Panc1 (cell line): Measurements from ENCODE around the gene OSBPL10. TPM values are rescaled to one million over a fixed set of nuclear protein-coding genes. Genes with fewer than 3 reads are reported as not detected.

Source experiments
- ATAC-seq: fragments of 200-7000 bp; cut with Tn5 transposase; 2 replicates; pipeline ENCODE4 v1.9.1; 2020; ENCODE audit warnings: mild to moderate bottlenecking, moderate library complexity
- BruUV-seq: library from RNA; stranded (reverse); fragments of 400-500 nt; replicated peaks from 2 replicates; lab custom pipeline; 2021; lab: Mats Ljungman, UMichigan
- CTCF ChIA-PET: fragments of 300-600 bp; sonication (Branson Sonifier 250); formaldehyde crosslinking; loops from one replicate; lab custom pipeline; 2022; ENCODE audit warnings: antibody characterized with exemption; lab: Charles Lee
- POLR2A ChIA-PET: fragments of 300-600 bp; sonication (Branson Sonifier 250); formaldehyde crosslinking; loops from one replicate; lab custom pipeline; 2022; ENCODE audit warnings: antibody characterized with exemption; lab: Charles Lee
- DNase-seq: peaks from one replicate; pipeline ENCODE4 v3.0.0-alpha.2; 2010; ENCODE audit warnings: low read depth, low spot score
- H3K27ac ChIP-seq: 2 replicates; pipeline ENCODE4 v1.5.1; 2011; ENCODE audit warnings: mild to moderate bottlenecking, low read length, inconsistent platforms
- H3K27me3 ChIP-seq: fragments of 200-500 bp; sonication (Bioruptor generic); 2 replicates; pipeline ENCODE4 v1.6.0; 2014; ENCODE audit warnings: low read length, inconsistent platforms; ENCODE audit not compliant: control insufficient read depth, insufficient read depth
- H3K36me3 ChIP-seq: fragments of 200-500 bp; sonication (Bioruptor generic); 2 replicates; pipeline ENCODE4 v1.5.1; 2014; ENCODE audit warnings: inconsistent platforms, mild to moderate bottlenecking, low read length, moderate library complexity; ENCODE audit not compliant: control insufficient read depth, insufficient read depth
- H3K4me1 ChIP-seq: 2 replicates; pipeline ENCODE4 v1.5.1; 2011; ENCODE audit warnings: inconsistent platforms, mild to moderate bottlenecking, low read length, moderate library complexity; ENCODE audit not compliant: control insufficient read depth, insufficient read depth
- H3K4me3 ChIP-seq, 2 experiments: 2 replicates each; pipeline ENCODE4 v1.5.1; 2011 to 2012; ENCODE audit warnings: low read depth in 2 of 2, low read length in 2 of 2, mild to moderate bottlenecking in 2 of 2, inconsistent platforms in 1 of 2, moderate library complexity in 1 of 2
- H3K9me3 ChIP-seq: fragments of 200-500 bp; sonication (Bioruptor generic); 2 replicates; pipeline ENCODE4 v1.5.1; 2014; ENCODE audit warnings: low read depth, mild to moderate bottlenecking, inconsistent platforms, low read length, moderate library complexity; ENCODE audit not compliant: control insufficient read depth, insufficient read depth
- POLR2AphosphoS5 ChIP-seq: IDR thresholded peaks from 2 replicates; pipeline ENCODE4 v1.6.1; 2012; ENCODE audit warnings: mild to moderate bottlenecking, low read depth, low read length, moderate library complexity
- SIN3A ChIP-seq: IDR thresholded peaks from 2 replicates; pipeline ENCODE4 v1.6.1; 2012; ENCODE audit warnings: low read depth, mild to moderate bottlenecking, low read length, moderate library complexity, borderline replicate concordance; ENCODE audit not compliant: insufficient read depth
- TCF7L2 ChIP-seq: IDR thresholded peaks from 2 replicates; pipeline ENCODE4 v1.6.1; 2011; ENCODE audit warnings: mild to moderate bottlenecking, low read depth, low read length, inconsistent platforms
- in situ Hi-C: cut with HindIII; loops from 2 replicates; pipeline ENCODE4 v1.10.0; 2016; ENCODE audit warnings: low sequenced_read_pairs, low pct_unique_long_range_greater_than_20kb
- intact Hi-C: fragments of 100-400 bp; cut with micrococcal nuclease; formaldehyde crosslinking; loops from one replicate; pipeline ENCODE4 v1.10.0; 2022; ENCODE audit not compliant: unreplicated experiment
- total RNA-seq: library from RNA; stranded (reverse); gene quantifications from one replicate; pipeline ENCODE4 v1.2.1, GENCODE V29; 2021; ENCODE audit not compliant: unreplicated experiment
- TF ChIP-seq, protein P1 (sequence below): fragments of 450-650 bp; IDR thresholded peaks from 2 replicates; pipeline ENCODE4 v1.5.1; 2017; ENCODE audit warnings: mild to moderate bottlenecking
- TF ChIP-seq, protein P2 (sequence below), 2 experiments: IDR thresholded peaks; 2 replicates each; pipeline ENCODE4 v1.6.1; 2011 to 2012; ENCODE audit warnings: low read depth in 2 of 2, control low read depth in 1 of 2, low read length in 1 of 2, mild to moderate bottlenecking in 1 of 2, moderate library complexity in 1 of 2; ENCODE audit not compliant: insufficient read depth in 1 of 2

OSBPL10 gene
- total RNA-seq, 1 experiment from 2014 or later = 88.1 TPM

DNA sequence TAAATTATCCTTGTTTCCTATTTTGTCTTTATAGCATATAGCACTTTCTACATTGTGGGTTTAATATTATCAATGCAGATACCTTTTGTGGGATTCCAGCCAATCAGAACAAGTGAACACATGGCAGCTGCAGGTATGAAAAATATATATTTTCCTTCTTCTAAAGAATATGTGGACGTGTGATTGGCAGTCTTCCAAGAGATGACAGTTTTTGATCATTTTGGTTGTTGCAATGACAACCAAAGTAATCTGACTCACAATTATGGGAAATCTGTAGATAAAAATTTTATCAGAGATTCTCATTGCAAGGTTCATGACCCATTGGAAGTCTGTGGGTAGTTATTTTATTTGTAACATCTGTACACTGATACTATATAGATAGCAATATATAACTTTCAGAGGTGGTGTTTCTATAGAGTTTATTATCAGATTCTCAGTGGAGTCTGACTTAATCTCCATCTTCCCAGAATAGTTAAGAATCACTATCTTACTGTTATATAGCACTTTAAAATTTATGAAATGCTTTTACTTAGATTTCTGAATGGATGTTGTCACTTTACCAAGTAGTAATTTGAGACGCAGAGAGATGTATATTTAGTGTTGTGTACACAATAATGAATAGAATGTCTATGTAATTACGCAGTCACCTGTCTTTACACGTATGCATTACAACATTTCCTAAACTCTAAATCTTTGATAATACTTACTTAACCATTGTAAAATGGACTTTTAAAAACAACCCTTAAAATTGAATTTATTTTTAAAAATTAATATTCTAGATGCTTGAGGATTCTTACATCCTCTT is 365.8 kb downstream of the OSBPL10 start:
- intact Hi-C loops = no loop called here

DNA sequence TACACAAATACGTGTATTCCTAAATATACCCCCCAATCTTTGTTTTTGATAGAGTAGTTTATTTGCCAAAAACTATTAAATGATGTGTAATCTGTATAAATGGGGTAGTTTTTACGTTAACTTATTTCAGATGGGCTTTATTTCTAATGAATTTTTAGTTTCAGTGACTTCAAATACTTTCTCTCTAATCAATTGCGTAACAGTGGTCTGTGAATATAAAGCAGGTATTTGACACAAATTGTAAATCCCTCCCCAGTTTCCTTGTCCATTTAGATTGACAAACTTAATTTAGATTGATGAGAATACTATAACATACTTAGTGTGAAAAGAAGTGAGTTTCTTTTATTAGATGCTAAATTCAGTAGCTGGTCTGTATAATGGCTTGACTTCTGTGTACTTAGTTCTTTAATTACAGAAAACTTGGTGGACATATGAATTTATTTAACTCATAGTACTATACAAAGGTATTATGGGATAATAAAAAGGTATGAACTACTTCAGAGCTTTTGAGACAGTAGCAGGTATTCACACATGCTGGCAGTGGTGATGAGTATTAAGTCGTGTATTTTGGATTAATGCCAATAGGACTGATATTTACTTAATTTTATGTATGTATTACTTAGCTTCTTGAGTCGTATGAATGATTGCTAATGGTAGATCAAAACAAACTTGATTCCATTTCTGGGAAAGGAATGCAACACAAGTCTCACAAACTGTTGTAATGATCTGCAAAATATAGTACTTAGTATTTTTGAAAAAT is 366.7 kb downstream of the OSBPL10 start:
- BruUV-seq = no TSS peak
- intact Hi-C loops = no loop called here
- no peak overlapping the region for H3K4me3 ChIP-seq
- no peak for ATAC-seq
- no peaks in the 10 kb centered on the region for H3K9me3 ChIP-seq
- H3K4me1 ChIP-seq = no peaks in the 10 kb centered on the region
- TF ChIP-seq SIN3A (no peak), TCF7L2 (no peak), POLR2AphosphoS5 (no peak)
- TF ChIP-seq, protein P1, sequence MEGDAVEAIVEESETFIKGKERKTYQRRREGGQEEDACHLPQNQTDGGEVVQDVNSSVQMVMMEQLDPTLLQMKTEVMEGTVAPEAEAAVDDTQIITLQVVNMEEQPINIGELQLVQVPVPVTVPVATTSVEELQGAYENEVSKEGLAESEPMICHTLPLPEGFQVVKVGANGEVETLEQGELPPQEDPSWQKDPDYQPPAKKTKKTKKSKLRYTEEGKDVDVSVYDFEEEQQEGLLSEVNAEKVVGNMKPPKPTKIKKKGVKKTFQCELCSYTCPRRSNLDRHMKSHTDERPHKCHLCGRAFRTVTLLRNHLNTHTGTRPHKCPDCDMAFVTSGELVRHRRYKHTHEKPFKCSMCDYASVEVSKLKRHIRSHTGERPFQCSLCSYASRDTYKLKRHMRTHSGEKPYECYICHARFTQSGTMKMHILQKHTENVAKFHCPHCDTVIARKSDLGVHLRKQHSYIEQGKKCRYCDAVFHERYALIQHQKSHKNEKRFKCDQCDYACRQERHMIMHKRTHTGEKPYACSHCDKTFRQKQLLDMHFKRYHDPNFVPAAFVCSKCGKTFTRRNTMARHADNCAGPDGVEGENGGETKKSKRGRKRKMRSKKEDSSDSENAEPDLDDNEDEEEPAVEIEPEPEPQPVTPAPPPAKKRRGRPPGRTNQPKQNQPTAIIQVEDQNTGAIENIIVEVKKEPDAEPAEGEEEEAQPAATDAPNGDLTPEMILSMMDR = no peak
- TF ChIP-seq, protein P2, sequence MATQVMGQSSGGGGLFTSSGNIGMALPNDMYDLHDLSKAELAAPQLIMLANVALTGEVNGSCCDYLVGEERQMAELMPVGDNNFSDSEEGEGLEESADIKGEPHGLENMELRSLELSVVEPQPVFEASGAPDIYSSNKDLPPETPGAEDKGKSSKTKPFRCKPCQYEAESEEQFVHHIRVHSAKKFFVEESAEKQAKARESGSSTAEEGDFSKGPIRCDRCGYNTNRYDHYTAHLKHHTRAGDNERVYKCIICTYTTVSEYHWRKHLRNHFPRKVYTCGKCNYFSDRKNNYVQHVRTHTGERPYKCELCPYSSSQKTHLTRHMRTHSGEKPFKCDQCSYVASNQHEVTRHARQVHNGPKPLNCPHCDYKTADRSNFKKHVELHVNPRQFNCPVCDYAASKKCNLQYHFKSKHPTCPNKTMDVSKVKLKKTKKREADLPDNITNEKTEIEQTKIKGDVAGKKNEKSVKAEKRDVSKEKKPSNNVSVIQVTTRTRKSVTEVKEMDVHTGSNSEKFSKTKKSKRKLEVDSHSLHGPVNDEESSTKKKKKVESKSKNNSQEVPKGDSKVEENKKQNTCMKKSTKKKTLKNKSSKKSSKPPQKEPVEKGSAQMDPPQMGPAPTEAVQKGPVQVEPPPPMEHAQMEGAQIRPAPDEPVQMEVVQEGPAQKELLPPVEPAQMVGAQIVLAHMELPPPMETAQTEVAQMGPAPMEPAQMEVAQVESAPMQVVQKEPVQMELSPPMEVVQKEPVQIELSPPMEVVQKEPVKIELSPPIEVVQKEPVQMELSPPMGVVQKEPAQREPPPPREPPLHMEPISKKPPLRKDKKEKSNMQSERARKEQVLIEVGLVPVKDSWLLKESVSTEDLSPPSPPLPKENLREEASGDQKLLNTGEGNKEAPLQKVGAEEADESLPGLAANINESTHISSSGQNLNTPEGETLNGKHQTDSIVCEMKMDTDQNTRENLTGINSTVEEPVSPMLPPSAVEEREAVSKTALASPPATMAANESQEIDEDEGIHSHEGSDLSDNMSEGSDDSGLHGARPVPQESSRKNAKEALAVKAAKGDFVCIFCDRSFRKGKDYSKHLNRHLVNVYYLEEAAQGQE (IDR thresholded peaks at IDR 0.05; ENCODE audit: insufficient read depth in 1 of 2, low read depth in 2 of 2, low read length in 1 of 2) = no peak
- CTCF ChIA-PET = no interaction called here
- H3K27ac ChIP-seq = no peak overlapping the region
- peaks cover 2% of the 10 kb centered on the region; the same call in 1 of the 2 replicates for H3K36me3 ChIP-seq
- DNase-seq = no peak
- no peaks in the 10 kb centered on the region for H3K27me3 ChIP-seq
- POLR2A ChIA-PET = no interaction called here
- in situ Hi-C loops = no loop called here

More for the DNA sequence above, 365.8 kb downstream of the OSBPL10 start:
- Histone ChIP-seq H3K4me3 (no peak overlapping the region), H3K36me3 (peaks cover 2% of the 10 kb centered on the region; the same call in 1 of the 2 replicates), H3K9me3 (no peaks in the 10 kb centered on the region), H3K27ac (no peak overlapping the region), H3K27me3 (no peaks in the 10 kb centered on the region), H3K4me1 (no peaks in the 10 kb centered on the region)
- no peak for ATAC-seq
- in situ Hi-C loops = no loop called here
- no peak for DNase-seq
- ChIA-PET POLR2A (no interaction called here), CTCF (no interaction called here)
- no TSS peak for BruUV-seq
- TF ChIP-seq, protein P2 (IDR thresholded peaks at IDR 0.05; ENCODE audit: insufficient read depth in 1 of 2, low read depth in 2 of 2, low read length in 1 of 2) = no peak
- TF ChIP-seq POLR2AphosphoS5 = no peak
- no peak for TF ChIP-seq SIN3A
